GM19397 (cell line): ENCODE data around the gene LSMEM2.
A peak's percentile ranks its signal among the peaks of the same experiment; 100 is the strongest.
"Not testable (repeated sequence)": the region's sequence is repeated elsewhere in the genome, so short reads cannot be mapped to it uniquely, and the experiment has no call there.

Experiments
- ATAC-seq: cut with Tn5 transposase; IDR thresholded peaks from one replicate; pipeline ENCODE4 v1.9.1; 2021; ENCODE audit warnings: mild to moderate bottlenecking, moderate library complexity; ENCODE audit not compliant: unreplicated experiment

The LSMEM2 gene

DNA sequence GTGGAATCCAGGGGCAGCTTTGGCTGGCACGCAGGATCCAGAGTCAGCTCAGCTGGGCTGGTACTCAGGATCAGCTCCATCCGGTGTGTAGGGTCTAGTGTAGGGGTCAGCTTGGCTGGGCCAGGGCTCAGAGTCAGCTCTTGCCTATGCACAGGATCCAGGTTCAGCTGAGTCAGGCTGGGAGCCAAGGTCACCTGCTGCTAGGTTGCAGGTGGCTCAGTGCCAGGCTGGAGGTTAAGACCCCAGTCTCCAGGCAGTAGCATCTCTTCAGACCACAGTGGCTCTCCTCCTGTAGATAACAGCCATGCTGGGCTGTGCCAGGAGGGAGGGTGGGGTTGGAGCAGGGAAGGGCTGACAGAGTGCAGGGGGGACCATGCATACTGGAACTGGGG is 18.5 kb downstream of the LSMEM2 start:
- ATAC-seq = no peak

DNA sequence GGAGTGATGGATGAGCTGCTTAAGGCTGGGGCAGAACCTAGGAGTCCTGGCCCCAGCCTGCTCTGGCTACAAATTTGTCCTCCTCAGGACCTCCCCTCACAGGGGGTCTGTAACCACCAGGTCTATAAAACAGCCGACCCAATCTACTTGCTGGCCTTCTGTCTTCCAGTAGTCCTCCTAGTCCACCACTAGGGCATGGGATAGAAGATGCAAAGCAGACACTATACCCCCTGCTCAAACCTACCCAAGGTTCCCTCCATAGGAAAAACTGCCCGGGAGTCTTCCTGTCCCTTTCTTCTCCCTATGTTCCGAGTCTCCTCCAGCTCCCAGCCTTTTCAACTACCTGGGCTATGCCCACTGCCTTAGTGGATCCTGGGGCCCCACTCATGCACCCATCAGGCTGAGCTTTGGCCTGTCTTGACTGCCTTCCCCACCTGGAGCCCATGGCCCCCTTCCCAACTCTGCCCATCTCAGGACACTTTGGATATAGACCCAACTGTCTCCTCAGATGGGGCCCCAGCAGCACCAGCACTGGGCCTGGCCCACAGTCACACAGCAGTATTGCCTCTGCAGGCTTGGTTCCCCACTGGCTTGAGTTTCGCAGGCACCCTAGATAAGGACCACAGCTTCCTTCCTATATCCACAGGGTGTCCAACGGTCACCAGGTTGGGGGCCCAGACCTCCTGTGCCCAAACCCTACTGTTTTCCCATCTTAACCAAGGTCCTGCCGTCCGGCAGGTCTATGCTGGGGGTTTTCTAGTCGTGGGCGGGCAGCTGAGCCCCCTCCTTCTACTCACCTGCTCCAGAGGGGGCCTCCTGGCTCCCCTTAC is 19.2 kb downstream of the LSMEM2 start:
- no peak for ATAC-seq

DNA sequence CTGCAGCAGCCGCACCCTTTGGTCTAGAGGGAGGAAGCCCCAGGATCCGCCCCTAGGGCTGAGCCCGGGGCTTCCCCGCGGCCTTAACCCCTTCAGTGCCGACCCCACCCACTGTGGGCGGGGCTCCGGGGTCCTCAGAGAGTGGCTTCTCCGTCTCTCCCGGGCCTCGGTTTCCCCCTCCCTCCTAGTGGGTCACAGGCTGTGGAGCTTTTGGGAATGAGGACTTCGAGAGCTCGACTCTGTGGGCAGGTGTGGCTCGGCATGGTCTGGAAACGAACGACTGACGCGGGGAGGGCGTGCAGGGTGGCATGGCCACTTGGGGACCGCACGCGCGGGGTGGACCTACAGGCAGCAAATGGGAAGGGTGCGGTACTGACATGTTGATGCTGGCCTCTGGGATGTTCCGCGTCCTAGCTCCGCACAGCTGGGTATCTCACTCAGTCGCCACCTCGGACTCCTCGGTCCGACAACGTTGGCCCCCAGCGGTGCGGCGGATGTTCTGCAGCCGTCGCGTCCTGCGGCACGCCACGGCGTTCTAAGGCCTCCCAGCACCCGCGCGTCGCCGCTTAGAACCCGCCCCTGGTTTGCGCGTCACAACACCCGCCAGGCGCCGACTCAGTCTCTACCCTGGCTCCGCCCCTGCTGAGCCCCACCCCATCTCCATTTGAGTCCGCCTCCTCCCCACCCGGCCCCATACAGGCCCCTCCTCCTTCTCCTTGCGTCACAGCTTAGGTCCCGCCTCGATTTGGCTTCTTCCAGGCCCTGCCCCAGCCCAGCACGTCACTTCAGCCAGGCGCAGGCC is 20.1 kb downstream of the LSMEM2 start, which contains the start of the genes HYAL3 and NAA80:
TSS of gene HYAL3 (minus strand) at position 570 of the 802 bp plus-strand sequence. CDS start 3,803 bp downstream, outside the sequence.
TSS of gene NAA80 (minus strand) at position 570 of the 802 bp plus-strand sequence. CDS start 1,942 bp downstream, outside the sequence.
- ATAC-seq = peak; percentile 84

DNA sequence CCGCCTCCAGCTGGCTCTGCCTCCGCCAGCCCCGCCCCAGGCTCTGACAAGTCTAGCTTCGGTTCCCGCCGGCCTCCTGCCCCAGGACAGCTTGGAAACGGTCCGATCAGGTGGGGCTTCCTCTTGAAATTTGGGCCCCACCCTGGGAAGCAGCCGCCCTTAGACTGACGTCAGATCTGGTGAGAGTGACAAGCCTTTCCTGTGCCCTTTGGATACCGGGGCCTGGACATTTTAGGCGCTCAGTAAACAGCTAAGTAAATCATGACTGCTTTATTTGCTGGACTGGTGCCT is 20.7 kb downstream of the LSMEM2 start:
- no peak for ATAC-seq

DNA sequence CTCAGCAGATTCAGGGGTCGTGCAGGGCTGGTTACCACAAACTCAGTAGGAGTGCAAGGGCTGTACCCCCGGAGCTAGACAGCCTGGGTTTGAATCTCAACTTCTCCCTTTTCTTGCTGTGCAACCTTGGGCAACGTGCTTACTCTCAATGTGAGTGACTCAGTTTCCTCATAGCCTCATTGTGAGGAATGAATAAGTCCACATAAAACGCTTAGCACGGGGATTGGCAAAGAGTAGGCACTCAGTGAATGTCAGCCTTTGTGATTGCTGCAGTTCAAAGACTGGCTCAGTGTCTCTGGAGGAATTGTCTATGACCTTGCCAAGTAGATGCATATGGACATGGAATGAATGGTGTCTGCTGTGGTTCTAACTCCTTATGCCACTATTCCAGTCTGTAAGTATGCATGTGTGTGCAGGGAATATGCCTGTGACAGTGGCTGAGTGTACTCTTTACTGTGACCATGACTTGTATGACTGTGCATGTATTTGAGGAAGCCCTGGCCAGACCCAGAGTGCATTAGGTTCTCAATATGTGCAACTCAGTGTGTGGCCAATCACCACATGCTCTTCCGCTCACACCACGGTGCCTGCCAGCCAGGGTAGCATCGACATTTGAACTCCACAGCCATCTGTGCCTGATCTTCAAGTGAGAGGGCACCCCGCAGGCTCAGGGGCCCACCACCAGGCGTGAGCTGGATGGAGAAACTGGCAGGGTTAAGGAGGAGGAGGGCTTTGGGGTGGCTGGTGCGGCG is 21.2 kb downstream of the LSMEM2 start:
- ATAC-seq = no peak

DNA sequence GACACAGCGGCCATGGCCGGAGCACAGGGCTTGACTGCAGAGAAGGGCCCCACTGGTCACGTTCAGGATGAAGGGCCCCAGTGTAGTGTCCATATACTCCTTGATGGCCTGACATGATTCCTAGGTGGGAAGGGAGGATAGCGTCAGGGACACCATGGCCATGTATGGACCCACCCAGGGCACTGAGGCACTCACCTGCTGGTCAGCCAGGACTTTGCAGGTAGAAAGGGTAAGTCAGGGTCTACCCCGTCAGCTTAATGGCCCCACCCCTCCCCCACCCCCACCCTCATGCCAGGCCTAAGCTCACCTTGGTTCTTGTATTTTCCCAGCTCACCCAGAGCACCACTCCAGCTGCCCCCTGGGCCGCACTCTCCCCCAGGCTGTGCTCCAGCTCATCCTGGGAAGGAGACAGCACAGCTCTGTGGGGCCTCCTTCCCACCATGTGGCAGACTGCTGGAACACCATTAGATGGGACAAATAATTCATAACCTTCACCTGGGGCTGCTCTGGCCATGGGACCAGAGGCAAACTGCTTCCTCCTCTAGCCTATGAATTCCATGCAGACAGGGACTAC is 21.9 kb downstream of the LSMEM2 start:
- ATAC-seq = no peak

DNA sequence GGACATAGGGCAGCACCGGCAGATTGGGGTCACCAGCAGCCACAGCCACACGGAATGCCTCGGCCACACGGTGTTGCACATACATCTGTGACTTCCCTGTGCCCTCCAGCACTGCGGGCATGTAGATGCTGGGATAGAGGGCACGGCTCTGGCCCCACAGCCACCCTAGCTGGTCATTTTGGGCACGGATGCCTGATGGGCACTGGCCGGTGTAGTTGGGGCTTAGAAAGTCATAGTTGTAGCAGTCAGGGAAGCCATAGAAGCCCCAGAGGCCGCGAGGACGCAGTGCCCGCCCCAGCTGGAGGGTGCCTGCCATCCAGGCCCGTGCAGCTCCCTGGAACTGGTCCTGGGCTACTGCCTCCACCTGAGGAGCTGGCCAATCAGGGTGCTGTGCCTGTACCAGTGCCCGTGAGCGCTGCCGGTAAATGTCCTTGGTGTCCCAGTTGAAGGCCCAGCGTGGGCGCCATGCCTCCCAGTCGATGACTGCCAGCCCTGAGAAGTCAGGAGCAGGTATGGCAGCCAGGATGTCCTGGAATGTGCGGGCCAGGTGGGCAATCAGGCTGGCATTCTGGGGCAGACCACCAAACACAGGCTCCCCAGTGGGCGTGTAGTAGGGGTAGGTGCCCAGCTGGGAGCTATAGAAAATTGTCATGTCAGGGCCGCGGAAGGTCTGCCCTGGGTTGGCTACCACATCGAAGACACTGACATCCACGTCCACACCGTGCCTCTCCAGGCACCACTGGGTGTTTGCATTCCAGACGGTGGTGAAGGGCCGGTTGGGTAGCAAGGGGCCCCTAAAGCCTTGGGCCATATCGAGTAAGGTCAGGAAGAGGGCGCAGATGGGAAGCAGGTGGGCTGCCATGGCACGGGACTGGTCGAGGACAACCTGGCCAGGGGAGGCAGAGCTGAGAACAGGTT is 23.5 kb downstream of the LSMEM2 start:
- no peak for ATAC-seq

DNA sequence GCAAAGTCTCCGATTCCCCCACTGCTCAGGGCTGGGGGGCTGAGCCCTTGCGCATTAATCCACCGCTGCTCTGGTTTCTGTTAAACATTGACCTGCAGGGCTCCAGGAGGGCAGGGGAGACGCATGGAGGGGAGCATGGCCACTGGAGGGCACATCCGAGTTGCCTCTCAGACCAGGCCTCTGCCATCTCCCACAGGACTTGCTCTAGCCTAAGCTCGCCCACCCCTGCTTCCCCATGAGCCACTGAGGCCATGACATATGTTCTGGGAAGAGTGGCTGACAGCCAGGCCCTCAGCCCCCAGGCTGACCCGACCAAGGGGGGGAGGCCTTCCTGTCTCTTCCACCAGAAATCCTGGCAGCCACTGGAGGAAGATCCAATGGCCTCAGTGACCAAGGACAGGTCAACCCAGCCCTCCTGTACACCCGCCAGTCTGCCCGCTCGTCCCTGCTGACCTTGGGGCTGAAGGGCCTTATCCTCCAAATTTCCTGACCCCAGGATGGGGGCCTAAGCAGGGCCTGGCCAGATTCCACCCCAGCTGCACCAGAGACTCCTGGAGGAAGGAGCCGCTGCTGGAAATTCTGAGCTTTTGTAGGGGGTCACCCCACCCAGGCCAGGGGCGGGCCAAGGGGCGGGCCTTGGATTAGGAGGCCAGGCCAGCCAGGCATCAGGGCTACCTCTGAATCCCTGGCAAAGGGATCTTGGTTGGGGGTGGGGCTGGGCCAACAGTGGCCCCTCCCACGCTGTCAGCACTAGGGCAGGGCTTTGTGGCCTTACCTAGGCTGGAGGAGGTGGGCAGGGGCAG is 24.3 kb downstream of the LSMEM2 start, which contains the start of gene HYAL1:
TSS of gene HYAL1 (minus strand) at position 562 of the 803 bp plus-strand sequence. CDS start 618 bp downstream, outside the sequence.
- no peak for ATAC-seq

DNA sequence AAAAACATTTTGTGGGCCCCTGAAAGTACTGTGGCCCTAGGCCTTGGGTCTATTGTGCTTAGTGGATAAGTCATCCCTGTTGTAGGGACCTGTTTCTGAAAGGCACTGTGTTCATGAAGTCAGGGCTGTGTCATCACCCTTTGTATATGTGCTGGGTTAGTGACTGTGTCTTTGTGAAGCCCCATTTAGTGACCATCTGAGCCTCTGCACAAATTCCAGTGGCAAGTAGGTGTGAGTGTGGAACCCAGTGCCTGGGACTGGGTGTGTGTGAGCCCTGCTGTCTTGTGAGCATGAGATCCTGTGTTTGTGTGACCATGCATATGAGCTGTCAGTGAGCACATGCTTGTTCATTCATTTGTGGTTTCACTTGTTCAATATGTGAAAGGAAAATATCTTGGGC is 25.7 kb downstream of the LSMEM2 start:
- ATAC-seq = no peak

DNA sequence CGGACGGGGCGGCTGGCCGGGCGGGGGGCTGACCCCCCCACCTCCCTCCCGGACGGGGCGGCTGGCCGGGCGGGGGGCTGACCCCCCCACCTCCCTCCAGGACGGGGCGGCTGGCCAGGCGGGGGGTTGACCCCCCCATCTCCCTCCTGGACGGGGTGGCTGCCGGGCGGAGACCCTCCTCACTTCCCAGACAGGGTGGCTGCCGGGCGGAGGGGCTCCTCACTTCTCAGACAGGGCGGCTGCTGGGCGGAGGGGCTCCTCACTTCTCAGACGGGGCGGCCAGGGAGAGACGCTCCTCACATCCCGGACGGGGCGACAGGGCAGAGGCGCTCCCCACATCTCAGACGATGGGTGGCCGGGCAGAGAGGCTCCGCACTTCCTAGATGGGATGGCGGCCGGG is 33.2 kb downstream of the LSMEM2 start:
- not testable (repeated sequence) for ATAC-seq

DNA sequence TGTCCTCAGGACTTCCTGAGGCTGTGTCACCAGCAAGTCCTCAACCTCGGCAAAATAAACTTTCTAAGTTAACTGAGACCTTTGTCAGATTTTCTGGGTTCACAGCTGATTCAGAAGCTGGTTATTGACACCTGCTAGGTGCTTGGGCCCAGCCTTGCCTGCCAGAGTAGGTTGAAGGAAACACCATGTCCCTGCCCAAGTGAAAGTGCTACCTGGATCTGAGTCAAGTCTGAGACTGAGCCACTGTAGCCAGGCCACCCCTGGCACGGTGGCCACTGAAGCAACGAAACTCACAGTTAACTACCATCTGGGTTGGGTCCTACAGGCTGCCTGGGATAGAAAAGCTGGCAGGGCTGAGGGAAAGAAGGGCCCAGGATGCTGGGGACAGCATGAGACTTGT is 35.5 kb downstream of the LSMEM2 start:
- ATAC-seq = no peak

DNA sequence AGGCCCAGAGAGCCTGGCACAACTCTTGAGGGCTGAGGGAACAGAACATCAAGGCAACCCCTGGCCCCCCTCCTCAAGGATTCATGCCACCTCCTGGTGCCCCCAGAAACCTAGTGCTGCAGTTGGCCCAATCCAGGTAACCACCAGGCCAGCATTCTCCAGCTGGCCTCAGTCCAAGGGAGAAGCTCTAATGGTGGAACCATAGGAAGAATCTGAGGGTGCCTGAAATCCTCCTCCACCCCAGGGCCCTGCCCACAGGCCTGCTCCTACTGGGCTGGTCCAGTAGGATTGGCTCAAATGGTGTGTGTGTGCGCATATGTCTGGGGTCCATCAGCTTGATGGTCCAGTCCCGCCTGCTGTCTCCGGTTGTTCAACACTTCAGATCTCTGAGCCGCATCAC is 35.9 kb downstream of the LSMEM2 start:
- ATAC-seq = no peak

DNA sequence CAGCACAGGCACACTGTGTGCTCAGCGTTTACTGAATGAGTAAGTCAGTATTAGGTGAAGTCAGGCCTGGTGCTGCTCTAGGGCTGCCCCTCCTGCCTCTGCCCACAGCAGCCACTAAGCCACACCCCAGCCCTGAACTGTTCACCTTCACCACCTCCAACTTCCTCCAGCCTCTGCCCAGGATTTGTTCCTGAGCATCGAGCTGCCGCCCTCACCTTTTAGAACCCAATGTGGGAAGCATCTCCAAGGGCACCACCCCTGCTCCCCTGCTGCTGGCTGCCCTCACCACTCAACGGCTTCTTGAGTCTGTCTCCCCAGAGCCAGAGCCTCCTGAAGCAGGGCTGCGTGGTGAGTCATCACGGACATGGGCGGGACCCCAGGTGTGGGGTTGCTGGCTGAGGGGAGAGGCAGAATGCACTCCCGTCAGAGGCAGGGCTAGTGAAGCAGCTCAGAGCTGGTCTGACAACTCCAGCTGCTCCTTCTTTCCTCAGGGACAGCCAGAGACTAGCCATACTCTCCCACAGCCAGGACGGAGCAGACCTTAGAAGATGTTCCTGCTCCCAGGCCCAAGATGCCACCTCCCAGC is 37.9 kb downstream of the LSMEM2 start:
- no peak for ATAC-seq

DNA sequence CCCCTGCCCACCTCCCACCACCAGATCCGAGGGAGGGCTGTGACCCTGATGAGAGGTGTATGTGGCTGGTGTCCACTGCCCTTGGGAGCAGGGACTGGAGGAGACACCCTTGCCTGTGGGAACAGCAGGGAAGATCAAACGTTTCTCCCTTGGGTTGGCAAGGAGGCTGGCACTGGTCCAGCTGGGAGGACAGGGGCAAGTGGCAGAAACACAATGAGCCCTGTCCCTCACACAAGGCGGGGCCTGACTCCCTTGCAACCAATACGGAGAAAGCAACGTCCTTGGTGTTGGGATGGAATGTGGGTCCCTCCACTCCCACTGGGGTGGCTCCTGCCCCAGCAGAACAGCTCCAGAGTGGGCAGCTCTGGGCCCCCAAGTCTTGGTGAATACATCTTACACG is 38.4 kb downstream of the LSMEM2 start:
- no peak for ATAC-seq

DNA sequence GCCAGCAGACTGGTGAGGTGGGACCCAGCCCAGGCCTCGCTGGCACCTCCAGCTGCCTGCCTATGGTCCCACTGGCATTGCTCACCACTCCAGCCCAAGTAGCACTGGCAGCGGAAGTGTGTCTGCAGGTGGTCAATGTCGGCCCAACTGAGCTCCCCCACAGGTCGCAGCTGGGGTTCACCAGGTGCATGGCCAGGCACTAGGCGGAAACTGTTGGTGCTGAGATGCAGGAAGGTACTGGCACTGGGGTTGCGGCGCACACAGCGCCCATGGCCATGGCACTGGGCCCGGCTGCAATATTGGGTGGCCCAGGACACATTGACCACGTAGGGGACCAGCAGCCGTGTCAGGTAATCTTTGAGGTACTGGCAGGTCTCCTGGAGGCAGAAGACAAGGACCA is 39.3 kb downstream of the LSMEM2 start:
- ATAC-seq = no peak

DNA sequence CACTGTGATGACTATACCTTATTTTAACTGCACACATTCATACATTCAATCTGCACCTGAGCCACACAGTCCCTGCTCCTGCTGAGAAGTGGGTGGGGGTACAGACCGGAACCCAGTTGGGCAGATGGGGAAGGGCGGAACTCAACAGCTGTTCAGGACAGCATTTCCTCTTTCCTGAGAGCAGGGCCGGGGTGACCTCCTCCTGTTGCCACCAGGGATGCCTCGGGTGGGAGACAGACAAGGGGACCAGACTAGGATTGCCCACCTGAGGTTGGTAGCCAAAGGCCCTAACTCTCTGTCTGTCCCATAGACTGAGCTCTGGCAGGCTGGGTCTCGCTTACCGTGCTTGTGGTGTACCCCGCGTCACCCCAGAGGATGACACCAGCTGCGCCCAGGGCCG is 39.7 kb downstream of the LSMEM2 start:
- no peak for ATAC-seq

DNA sequence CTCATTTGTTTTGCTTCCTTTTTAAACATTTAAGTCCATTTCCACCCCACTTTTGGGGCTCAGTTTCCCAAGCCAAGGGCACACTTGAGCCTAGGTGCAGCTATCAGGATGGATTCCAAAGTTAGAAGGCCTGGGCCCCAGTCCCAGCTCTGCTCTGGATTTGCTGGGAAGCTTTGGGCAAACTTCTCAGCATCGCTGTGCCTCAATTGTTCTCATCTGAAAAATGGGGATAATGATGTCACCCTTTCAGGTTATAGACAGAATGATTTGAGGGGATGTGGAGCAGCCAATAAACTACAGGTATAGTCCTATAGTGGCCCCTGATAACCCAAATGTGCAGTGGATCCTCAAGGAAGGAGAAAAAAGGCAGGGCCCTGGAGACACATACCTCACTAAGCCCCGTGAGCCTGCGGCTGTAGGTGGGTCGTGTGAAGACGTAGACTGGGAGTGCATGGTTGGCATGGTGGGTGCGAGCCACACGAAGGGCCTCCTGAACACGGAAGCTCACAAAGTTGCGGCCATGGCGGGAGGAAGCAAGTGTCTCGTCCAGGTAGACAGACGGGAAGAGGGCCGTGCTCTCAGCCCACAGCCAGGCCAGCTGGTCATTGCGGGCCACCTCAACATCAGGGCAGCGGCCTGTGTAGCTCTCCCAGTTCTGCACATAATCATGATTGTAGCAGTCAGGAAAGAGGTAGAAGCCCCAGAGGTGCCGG is 40.5 kb downstream of the LSMEM2 start:
- ATAC-seq = no peak
